Activated naive CD8-positive, alpha-beta T cell treated with anti-CD3 and anti-CD28 coated beads for 36 hours (primary cell): ENCODE data around the gene SPNS2. TPM values are rescaled to one million over a fixed set of nuclear protein-coding genes. Genes with fewer than 3 reads are reported as not detected.

Experiments
- DNase-seq: peaks from one replicate; pipeline ENCODE4 v3.0.0; 2021
- H3K27ac Mint-ChIP-seq: one replicate; pipeline ENCODE4 v1.8.0; 2022; ENCODE audit warnings: mild to moderate bottlenecking, moderate library complexity, mixed read lengths
- H3K27me3 Mint-ChIP-seq: one replicate; pipeline ENCODE4 v1.8.0; 2022; ENCODE audit warnings: mild to moderate bottlenecking, mixed read lengths
- H3K36me3 Mint-ChIP-seq: one replicate; pipeline ENCODE4 v1.8.0; 2021; ENCODE audit warnings: mild to moderate bottlenecking, mixed read lengths
- H3K4me1 Mint-ChIP-seq: one replicate; pipeline ENCODE4 v1.8.0; 2021; ENCODE audit warnings: mixed read lengths
- H3K4me3 Mint-ChIP-seq: one replicate; pipeline ENCODE4 v1.8.0; 2022; ENCODE audit warnings: mild to moderate bottlenecking, moderate library complexity, mixed read lengths
- H3K9me3 Mint-ChIP-seq: one replicate; pipeline ENCODE4 v1.8.0; 2022; ENCODE audit warnings: mixed read lengths
- total RNA-seq, 2 experiments: library from RNA; stranded (reverse); gene quantifications; one replicate each; pipeline ENCODE4 v1.2.3, GENCODE V29; 2021

SPNS2 gene
- total RNA-seq, 2 experiments from 2014 or later: 0.20 to 0.43 TPM

DNA sequence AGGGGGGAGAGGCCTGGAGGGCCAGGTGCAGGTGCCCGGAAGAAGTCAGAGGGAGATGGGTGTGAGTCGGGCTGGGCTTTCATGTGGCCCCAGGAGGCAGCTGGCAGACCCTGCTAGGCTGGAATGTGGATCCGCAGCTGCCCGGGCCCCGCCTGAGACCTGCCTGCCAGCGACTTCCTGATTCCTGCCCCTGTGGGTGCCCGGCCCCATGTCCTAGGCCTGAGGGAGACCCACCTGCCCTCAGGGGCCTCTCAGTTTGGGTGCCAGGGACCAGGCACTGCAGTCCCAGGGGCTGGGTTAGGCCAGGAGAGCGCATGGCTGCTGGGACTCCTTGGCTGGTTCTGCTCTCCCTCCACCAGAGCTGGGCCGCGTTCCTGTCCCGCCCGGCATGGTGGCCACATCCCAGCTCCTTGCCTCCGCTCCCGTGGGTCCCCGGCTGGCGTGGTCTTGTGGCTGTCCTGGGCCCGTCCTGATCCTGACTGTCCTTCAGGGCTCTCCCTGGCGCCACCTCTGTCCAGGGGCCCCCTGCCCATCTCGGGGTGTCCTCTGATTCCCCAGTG, 22.1 kb upstream of the SPNS2 start:
- no peaks in the 10 kb centered on the region for H3K9me3 Mint-ChIP-seq
- no peak overlapping the region for H3K4me3 Mint-ChIP-seq
- no peaks in the 10 kb centered on the region for H3K27me3 Mint-ChIP-seq
- H3K27ac Mint-ChIP-seq: no peak overlapping the region
- peaks cover 4% of the 10 kb centered on the region for H3K36me3 Mint-ChIP-seq
- no peak for DNase-seq
- H3K4me1 Mint-ChIP-seq: peaks cover 14% of the 10 kb centered on the region

DNA sequence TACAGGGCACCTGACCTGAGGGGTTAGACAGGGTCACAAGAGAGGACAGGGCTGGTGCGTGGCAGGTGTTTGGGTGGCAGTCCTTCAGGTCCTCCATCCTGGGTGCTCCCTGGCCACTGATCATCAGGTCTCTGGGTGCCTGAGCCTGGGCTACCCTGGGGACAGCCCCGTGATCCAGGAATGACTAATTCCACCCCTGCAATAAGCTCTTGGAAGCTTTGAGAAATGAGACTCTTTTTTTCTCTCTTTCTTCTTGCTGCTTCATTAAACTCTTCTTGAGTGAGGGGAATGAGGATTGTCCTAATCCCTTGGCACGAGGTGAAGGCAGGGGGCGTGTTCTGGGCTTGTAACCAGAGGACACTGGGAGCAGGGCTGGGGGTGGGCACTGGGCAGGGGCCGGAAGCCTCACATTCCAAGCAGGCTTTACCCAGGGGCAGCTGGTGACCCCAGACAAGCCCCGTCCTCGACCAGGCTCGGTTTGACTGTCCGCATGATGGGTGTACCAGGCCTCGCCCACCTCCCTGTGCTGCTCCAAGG, 21.4 kb upstream of the SPNS2 start:
- H3K36me3 Mint-ChIP-seq: peaks cover 4% of the 10 kb centered on the region
- H3K27ac Mint-ChIP-seq: no peak overlapping the region
- H3K9me3 Mint-ChIP-seq: no peaks in the 10 kb centered on the region
- DNase-seq: no peak
- peaks cover 16% of the 10 kb centered on the region for H3K4me1 Mint-ChIP-seq
- H3K4me3 Mint-ChIP-seq: no peak overlapping the region
- H3K27me3 Mint-ChIP-seq: no peaks in the 10 kb centered on the region

- H3K27ac Mint-ChIP-seq: no peak overlapping the region
- H3K36me3 Mint-ChIP-seq: peaks cover 7% of the 10 kb centered on the region
- no peaks in the 10 kb centered on the region for H3K27me3 Mint-ChIP-seq
- H3K4me1 Mint-ChIP-seq: peaks cover 21% of the 10 kb centered on the region
- H3K4me3 Mint-ChIP-seq: no peak overlapping the region
- H3K9me3 Mint-ChIP-seq: no peaks in the 10 kb centered on the region
- DNase-seq: no peak
Measured at GRCh38 chr17:4478318-4478830, 20.3 kb upstream of the SPNS2 start.

GRCh38 chr17:4479340-4479981, 19.2 kb upstream of the SPNS2 start:
- Mint-ChIP-seq H3K27ac (no peak overlapping the region), H3K4me1 (peaks cover 24% of the 10 kb centered on the region), H3K27me3 (no peaks in the 10 kb centered on the region)

DNA sequence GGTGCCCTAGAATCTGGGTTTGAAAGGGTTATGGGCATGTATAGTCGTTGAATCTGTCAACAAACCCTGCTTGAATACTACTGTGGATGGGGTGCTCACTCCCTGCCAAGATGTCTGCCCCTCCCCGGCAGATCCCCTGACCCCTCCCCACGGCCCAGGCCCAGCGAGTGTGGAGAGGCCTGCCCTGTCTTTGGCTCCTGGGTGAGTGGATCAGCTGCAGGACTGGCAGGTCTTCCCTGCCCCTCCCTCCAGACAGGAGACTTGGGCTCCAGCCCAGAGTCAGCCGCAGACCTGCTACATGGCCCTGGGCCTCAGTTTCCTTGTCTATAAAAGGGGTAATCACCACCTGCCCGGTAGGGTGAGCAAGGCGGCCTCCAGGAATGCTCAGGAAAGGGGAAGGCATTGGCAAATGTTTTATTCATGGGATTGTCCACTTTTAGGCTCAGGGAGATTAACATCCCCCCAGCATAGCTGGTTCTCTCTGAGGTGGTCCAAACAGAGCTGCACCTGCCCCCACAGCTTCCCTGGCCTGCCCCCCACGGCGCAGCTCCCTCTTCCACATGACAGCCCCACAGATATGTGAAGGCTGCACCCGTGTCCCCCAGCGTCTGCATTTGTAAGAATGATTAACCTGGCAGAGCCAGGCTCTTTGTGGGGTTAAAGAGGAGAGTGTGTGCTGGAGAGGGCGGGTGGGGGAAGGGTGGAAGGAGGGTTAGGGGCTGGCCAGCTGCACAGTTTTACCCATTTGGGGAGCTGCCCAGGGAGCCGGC, 18.5 kb upstream of the SPNS2 start:
- H3K4me1 Mint-ChIP-seq: peaks cover 29% of the 10 kb centered on the region

More at GRCh38 chr17:4479340-4479981, 19.2 kb upstream of the SPNS2 start:
- H3K9me3 Mint-ChIP-seq: no peaks in the 10 kb centered on the region
- peaks cover 7% of the 10 kb centered on the region for H3K36me3 Mint-ChIP-seq
- H3K4me3 Mint-ChIP-seq: no peak overlapping the region
- no peak for DNase-seq

DNA sequence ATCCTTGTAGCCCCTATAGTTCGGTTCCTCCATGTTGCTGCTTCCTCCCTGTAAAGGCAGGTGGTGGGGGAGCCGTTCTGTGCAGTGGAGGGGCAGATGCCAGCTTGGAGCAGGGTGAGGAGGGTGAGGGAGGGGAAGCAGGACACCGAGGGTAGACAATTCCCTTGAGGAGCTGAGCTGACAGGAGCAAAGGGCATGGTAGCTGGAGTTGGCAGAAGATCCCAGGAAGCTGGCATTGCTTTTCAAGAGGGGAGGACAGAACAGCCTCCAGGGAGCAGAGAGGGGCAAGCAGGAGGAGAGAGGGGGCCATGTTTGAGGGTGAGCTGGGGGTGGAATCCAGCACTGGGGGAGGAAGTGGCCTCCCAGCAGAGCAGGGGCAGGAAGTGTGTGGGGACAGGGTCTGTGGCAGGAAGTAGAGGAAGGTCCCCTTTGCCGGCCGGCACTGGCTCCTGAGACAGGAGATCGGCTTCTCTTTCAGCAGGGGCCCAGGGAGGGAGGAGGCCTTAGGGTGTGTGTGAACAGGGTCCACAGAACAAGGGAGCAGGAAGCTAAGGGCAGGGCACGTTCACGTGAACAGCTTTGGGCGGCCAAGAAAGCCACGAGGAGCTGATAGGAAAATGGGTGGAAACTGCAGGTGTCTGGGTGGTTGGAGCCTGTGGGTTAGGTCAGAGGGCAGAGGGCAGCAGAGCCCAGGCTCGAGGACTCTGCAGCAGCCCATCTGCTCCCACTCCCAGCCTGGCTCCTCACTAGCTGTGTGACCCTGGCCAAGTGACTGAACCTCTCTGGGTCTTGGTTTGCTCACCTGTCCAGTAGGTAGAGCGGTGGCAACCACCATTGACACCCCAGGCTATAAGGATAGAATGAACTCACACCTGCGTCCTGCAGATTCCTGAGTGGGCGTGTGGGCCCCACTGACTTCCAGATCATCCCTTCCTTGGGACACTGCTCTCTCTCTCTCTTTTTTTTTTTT, 17.5 kb upstream of the SPNS2 start:
- H3K4me1 Mint-ChIP-seq: peaks cover 34% of the 10 kb centered on the region
- peak overlapping the region; percentile 95 for H3K27ac Mint-ChIP-seq
- peak overlapping the region; percentile 79 for H3K4me3 Mint-ChIP-seq
- no peaks in the 10 kb centered on the region for H3K27me3 Mint-ChIP-seq
- H3K36me3 Mint-ChIP-seq: peaks cover 9% of the 10 kb centered on the region
- H3K9me3 Mint-ChIP-seq: no peaks in the 10 kb centered on the region
- DNase-seq: peak; percentile 63

More for the DNA sequence above, 18.5 kb upstream of the SPNS2 start:
- no peaks in the 10 kb centered on the region for H3K9me3 Mint-ChIP-seq
- DNase-seq: no peak
- H3K27me3 Mint-ChIP-seq: no peaks in the 10 kb centered on the region
- peaks cover 9% of the 10 kb centered on the region for H3K36me3 Mint-ChIP-seq
- peak overlapping the region; percentile 95 for H3K27ac Mint-ChIP-seq
- no peak overlapping the region for H3K4me3 Mint-ChIP-seq

DNA sequence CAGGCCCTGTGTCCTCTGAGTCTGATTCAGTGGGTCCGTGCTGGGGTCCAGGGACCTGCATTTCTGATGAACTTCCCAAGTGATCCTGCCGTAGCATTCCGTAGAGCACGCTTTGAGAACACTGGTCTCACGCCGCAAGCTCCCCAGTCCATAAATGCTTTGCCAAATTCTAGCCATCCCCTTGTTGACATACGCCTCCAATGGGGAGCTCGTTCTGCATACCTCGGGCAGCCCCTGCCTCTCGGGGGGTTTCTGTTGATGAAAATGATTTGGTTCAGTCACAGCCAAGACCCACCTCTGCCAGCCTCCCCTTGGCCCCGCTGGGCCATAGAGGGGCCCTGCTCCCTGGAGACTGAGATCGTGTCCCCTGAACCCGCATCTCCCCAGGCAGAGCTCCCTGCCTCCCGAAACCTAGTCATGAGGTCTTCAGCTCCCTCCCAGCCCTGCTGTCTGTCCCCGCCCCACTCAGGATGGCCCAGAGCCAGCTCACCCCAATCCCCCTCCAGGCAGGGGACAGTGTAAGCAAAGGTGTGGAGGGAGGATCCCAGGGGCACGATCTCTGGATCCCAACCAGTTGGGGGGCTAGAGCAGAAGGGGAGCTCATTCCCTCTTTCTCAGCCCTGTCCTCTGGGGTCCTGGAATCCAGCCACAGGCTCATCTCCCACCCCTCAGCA, 16.2 kb upstream of the SPNS2 start:
- Mint-ChIP-seq H3K27ac (peak overlapping the region; percentile 95), H3K4me1 (peaks cover 42% of the 10 kb centered on the region), H3K27me3 (no peaks in the 10 kb centered on the region), H3K36me3 (peaks cover 9% of the 10 kb centered on the region), H3K9me3 (no peaks in the 10 kb centered on the region), H3K4me3 (no peak overlapping the region)
- no peak for DNase-seq

DNA sequence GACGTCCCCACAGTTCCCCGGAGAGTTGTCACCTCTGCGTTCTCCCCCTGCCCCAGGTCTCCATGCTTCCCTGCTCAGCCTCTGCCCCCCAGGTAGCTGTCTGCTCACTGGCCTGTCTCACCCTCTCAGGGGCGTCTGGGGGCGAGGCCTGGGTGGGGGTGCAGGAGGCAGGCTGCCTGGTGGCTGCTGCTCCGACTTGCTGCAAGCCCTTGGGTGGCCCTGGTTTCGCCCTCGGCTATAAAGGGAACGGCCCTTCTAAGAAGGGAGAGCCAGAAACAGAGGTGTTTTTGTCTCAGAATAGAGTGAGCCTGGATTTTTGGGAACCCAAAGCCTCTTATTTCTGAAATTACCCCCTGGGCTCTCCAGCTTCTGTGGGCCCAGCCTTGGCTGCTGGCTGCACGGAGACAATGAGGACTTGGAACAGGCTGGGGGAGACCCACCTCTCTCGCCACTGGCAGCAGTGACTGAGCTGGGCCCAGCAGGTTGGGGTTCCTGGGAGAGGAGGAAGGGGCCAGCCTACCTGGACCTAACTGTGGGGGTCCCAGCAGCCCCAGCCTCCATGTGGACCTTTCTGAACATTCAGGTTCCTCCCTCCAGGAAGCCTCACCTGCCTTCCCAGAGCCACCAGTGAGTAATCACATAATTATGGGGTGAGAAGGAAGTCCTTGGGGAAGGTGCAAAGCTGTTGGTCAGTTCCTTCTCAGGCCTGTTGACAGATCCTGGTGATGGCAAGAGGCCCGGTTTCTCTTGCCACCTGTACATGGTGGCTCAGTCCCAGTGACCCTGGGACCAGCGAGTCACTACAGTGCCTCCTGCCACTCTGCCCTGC, 15.5 kb upstream of the SPNS2 start:
- peaks cover 42% of the 10 kb centered on the region for H3K4me1 Mint-ChIP-seq
- peaks cover 9% of the 10 kb centered on the region for H3K36me3 Mint-ChIP-seq
- H3K9me3 Mint-ChIP-seq: no peaks in the 10 kb centered on the region
- no peak overlapping the region for H3K27ac Mint-ChIP-seq
- H3K27me3 Mint-ChIP-seq: no peaks in the 10 kb centered on the region
- no peak for DNase-seq
- no peak overlapping the region for H3K4me3 Mint-ChIP-seq

- peaks cover 9% of the 10 kb centered on the region for H3K36me3 Mint-ChIP-seq
- peak overlapping the region; percentile 79 for H3K27ac Mint-ChIP-seq
- no peaks in the 10 kb centered on the region for H3K9me3 Mint-ChIP-seq
- peaks cover 36% of the 10 kb centered on the region for H3K4me1 Mint-ChIP-seq
- peak; percentile 63 for DNase-seq
- H3K4me3 Mint-ChIP-seq: peak overlapping the region; percentile 89
- no peaks in the 10 kb centered on the region for H3K27me3 Mint-ChIP-seq
Measured at GRCh38 chr17:4485676-4486646, 12.7 kb upstream of the SPNS2 start.

- DNase-seq: no peak
- Mint-ChIP-seq H3K4me3 (no peak overlapping the region), H3K27me3 (no peaks in the 10 kb centered on the region), H3K27ac (no peak overlapping the region), H3K4me1 (peaks cover 27% of the 10 kb centered on the region), H3K9me3 (no peaks in the 10 kb centered on the region), H3K36me3 (peaks cover 5% of the 10 kb centered on the region)
Measured at GRCh38 chr17:4487296-4487695, 11.4 kb upstream of the SPNS2 start.

GRCh38 chr17:4487820-4488716, 10.6 kb upstream of the SPNS2 start:
- Mint-ChIP-seq H3K4me1 (peaks cover 26% of the 10 kb centered on the region), H3K9me3 (no peaks in the 10 kb centered on the region), H3K27ac (no peak overlapping the region), H3K4me3 (no peak overlapping the region), H3K27me3 (no peaks in the 10 kb centered on the region), H3K36me3 (peaks cover 3% of the 10 kb centered on the region)
- no peak for DNase-seq
